Measurements from ENCODE around the gene KRT9. TPM values are rescaled to one million over a fixed set of nuclear protein-coding genes. Genes with fewer than 3 reads are reported as not detected.
"Not testable (repeated sequence)": the region's sequence is repeated elsewhere in the genome, so short reads cannot be mapped to it uniquely, and the experiment has no call there.

The KRT9 gene, protein sequence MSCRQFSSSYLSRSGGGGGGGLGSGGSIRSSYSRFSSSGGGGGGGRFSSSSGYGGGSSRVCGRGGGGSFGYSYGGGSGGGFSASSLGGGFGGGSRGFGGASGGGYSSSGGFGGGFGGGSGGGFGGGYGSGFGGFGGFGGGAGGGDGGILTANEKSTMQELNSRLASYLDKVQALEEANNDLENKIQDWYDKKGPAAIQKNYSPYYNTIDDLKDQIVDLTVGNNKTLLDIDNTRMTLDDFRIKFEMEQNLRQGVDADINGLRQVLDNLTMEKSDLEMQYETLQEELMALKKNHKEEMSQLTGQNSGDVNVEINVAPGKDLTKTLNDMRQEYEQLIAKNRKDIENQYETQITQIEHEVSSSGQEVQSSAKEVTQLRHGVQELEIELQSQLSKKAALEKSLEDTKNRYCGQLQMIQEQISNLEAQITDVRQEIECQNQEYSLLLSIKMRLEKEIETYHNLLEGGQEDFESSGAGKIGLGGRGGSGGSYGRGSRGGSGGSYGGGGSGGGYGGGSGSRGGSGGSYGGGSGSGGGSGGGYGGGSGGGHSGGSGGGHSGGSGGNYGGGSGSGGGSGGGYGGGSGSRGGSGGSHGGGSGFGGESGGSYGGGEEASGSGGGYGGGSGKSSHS
- total RNA-seq: 0.16 TPM

DNA sequence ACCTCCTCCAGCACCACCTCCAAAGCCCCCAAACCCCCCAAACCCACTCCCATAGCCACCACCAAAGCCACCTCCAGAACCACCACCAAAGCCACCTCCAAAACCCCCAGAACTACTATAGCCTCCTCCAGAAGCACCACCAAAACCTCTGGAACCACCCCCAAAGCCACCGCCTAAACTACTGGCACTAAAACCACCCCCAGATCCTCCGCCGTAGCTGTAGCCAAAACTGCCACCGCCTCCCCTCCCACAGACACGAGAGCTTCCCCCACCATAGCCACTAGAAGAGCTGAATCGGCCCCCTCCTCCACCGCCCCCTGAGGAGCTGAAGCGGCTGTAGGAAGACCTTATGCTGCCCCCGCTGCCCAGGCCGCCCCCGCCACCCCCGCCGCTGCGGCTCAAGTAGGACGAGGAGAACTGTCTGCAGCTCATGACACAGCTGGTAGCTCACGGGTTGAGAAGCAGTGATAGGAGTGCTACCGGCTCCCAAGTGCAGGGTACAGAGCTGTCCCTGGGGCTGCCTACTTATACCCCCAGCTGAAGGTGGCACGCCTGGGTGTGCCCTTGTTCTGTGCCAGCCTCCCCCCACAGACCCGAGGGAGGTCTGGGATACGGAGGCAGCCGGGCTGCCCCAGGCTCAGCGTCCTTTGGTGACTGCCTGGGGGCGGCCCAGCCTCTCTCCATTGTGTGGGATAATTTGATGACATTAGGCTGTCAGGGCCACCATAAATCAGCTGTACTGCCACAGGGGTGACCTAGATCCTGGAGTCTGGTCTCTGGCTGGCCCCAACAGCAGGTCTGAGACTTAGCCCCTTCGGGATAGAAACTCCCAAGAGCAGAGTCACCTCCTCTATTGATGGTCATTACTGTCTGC lies at the start of gene KRT9:
KRT9 (minus strand) TSS at position 499 of the 874 bp plus-strand sequence; CDS start at position 432, 67 bp downstream.
- no peak for ATAC-seq

DNA sequence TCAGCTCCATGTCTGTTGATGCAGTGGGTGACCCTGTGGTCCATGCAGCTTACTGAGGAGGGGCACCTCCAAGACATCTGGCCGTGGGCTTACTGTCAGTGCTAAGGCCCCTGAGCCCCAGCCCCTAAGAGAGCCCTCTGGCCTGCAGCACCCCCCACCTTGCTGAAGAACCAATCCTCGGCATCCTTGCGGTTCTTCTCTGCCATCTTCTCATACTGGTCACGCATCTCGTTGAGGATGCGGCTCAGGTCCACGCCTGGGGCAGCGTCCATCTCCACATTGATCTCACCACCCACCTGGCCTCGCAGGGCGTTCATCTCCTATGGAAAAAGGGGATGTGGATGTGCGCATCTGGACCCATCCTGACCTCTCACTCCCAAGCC lies 49.6 kb upstream of the KRT9 start:
- not testable (repeated sequence) for ATAC-seq

DNA sequence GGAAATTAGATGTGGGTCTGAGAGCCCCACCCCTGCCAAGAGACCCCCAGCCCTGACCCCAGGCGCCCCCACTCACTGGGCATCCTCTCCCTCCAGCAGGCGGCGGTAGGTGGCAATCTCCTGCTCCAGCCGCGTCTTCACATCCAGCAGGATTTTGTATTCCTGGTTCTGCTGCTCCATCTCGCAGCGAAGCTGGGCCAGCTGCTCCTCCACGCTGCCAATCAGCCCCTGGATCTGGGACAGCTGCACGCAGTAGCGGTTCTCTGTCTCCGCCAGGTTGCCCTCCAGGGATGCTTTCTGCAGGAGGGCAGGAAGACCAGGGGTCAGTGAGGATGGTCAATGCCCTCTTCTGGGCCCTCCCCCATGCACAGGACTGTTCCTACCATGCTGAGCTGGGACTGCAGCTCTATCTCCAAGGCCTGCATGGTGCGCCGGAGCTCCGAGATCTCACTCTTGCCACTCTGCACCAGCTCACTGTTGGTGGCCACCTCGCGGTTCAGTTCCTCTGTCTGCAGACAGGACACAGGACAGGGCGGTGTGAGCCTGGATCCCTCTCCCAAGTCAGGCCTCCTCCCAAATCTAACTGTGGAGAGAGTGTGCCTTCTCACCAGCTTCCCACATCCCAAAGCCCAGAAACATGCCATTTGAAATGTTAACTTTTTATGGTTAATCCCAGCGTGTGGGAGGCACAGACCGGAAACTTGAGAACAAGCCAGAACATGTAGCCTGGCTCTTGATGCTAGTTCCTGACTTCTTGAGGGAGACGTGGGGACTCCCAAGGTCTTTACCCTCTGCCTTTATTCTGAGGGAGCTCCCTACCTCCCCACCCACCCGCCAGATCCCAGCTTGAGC lies 49.0 kb upstream of the KRT9 start:
- no peak for ATAC-seq

DNA sequence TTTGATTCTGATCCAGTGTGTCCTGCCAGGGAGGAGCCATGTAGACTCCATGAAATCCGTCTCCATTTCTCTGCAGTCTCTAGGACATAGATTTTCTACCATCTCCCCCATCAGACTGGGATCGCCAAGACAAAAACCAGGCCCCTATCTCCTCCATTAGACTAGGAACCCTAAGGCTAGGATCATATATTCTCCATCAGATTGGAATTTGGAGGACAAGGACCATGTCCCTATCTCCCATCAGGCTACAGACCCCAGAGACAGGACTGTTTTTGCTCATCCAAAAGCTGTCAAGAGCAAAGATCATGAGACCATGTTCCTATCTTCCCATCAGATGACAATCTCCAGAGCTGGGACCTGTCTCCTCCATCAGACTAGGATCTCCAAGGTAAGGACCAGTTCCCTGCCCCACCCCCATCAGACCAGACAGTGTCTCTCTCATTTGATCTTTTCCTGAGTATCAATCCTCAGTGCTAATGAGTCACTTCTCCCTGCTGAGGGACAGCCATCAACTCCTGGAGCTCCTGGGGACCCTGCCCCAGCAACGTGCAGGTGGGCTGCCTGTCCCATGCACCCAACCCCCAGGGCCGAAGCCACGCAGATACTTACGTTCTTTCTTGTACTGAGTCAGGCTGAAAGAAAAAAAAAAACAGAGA lies 48.2 kb upstream of the KRT9 start:
- not testable (repeated sequence) for ATAC-seq

DNA sequence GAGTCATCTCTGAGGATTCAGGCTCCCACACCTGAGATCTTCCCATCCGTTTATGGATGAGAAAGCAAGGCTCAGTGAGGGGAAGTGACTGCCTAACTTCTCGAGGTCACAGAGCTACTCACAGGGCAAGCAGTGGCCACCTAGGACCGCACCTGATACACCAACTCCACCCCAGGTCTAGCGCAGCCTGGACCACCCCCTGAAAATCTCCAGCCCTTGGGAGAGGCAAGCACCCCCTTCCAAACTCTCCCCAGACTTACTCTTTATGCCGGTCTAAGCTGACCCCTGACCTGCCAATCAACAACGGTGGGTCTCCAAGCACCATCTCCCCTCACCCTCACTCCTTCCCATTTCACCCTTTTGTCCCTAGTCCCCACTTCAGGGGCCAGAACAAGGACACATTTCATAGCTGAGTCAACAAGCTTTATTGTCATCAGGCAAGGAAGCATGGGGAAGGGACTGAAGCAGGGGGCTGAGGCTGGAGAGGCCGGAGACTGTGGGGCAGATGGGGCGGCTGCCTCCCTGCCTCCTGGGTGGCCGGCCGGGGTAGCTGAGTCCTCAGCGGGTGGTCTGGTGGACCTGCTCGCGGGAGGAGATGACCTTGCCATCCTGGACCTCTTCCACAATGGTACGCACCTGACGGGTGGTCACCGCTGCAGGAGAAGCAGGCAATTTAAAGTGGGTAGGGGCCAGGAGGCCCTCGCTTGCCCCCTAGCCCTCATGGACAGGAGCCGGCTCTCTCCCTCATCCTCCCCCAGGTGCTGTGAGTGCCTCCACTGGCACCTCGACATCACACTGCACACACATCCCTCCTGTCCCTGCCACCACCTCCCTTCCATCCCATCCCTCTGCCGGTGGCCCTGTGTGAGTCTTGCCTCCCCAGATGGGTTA lies 47.4 kb upstream of the KRT9 start:
- peak; percentile 55 for ATAC-seq

DNA sequence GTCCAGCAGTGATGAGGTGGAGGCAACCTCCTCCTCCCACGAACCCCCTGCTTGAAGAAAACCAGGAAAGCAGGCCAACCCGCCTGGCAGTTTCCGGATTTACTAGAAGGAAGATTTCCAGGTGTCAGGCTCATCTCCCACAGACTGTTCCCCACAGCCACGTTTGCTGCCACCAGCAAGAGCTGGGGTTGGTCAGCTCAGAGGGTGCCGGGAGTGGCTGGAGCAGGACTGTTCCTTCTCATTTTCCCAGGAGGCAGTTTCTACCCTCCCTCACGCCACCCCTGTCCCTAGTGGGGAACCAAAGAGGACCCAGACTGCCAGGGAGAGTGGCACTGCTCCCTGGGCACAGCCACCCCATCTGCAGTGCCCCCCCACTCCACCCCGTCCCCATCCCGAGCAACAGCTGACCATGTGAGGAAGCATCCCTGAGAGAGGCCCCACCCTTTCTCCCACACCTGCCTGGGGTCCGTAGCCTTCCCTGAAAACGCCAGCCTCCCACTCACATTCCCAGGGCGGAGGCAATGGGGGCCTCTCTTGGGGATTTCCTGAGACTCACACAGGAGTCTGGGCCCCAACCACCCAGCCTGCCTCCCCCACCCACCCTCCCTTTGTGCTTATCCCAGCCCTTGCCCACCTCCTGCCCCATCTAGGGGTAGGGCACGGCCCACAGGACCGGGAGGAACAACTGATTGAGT lies 46.6 kb upstream of the KRT9 start:
- peak; percentile 26 for ATAC-seq

DNA sequence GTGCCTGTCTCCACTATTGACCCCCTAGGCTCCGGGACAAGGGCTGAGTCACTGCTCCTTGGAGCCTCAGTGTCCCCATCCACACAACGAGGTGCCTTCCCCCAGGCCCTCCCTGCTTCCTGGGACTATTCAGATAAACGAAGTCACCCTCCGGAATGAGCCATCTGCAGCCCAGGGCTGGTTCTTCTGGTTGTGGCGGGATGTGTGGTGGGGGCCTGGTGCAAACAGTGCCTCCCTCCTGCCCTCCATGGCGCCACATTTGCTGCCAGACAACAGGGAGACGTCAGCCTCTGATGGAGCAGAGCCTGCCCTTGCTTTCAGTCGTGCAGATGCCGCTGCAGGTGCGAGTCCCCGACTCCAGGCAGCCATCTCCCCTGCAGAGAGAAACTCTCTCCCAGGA lies 45.8 kb upstream of the KRT9 start:
- peak; percentile 3 for ATAC-seq

DNA sequence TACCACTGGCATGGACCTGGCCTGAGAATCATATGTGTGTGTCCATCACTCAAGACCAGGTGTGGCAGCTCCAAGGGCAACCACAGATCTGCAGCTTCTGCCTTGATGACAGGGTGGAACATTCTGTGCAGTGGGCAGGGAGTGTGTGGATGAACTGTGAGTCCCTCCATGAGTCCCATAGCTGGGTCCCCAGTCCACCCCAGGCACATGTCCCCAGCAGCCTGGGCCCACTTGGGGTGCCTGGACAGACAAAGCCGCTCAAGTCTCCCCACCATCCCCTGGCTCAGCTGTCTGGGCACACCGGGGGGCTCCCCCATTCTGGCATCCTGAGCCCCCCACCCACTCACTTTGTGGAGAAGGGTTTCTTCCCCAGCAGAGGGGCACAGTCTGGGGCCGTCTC lies 45.3 kb upstream of the KRT9 start:
- ATAC-seq: no peak

DNA sequence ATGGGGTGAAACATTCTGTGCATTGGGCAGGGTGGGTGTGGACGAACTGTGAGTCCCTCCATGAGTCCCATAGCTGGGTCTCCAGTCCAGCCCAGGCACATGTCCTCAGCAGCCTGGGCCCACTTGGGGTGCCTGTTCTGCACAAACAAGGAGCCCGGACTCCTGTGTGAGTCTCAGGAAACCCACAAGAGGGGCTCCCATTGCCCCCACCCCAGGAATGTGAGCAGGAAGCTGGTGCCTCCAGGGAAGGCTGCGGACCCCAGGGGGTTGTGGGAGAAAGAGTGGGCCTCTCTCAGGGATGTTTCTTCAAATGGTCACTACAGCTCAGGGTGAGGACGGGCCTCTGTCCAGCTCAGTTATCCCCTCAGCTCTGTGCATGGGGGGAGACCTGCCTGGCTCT lies 44.6 kb upstream of the KRT9 start:
- not testable (repeated sequence) for ATAC-seq

DNA sequence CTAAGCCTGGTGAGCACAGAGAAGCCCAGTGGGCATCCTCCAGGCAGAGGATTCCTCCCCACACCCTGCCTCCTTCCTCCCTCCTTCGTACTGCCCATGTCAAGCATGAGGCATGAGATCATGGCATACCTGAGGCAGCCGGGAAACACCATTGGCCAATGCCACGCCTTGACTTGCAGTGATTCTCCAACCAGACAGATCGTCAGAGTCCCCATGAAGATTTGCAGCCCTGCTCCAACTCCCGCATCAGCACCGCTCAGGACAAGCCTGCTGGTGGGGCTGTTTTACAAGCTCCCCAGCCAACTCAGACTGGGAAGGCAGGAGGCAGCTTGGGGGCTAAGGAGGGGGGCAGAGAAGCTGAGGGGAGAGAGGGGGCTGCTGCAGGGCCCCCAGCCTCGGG lies 43.6 kb upstream of the KRT9 start:
- ATAC-seq: peak; percentile 40

DNA sequence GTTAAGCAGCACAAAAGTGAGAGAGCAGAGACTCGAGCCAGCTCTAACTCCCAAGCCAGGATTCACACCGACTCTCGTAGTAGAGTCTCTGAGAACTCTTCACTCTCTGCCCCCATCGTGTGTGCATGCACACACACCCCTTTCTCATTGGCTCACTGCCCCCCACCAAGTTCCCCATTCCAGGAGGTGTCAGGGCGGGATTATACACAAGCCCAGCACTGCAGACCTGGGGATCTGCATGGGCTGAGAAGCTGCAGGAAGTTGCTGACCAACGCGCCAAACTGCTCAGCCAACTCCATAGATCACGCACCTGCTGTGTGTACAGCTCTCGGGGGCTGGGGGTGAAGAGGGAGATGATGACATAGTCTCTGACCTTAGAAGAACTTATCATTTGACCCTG lies 42.9 kb upstream of the KRT9 start:
- not testable (repeated sequence) for ATAC-seq

DNA sequence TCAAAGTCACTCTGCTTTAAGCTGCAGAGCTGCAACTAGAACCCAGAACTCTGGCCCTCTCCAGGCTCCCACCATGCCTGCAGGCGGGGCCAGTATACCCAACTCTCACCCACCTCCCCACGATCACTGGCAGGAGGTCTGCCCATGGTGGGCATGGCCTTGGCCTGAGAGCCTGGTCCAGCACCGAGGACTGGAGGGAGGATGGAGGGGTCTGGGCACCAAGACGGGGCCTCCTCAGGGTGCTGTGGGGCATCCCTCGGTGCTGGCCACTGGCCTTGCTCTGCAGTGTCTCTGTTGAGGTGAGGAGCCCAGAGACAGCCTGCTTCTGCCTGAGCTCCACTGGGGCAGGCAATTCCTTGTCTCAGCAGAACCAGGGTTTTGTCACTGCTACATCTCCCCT lies 42.2 kb upstream of the KRT9 start:
- ATAC-seq: no peak

DNA sequence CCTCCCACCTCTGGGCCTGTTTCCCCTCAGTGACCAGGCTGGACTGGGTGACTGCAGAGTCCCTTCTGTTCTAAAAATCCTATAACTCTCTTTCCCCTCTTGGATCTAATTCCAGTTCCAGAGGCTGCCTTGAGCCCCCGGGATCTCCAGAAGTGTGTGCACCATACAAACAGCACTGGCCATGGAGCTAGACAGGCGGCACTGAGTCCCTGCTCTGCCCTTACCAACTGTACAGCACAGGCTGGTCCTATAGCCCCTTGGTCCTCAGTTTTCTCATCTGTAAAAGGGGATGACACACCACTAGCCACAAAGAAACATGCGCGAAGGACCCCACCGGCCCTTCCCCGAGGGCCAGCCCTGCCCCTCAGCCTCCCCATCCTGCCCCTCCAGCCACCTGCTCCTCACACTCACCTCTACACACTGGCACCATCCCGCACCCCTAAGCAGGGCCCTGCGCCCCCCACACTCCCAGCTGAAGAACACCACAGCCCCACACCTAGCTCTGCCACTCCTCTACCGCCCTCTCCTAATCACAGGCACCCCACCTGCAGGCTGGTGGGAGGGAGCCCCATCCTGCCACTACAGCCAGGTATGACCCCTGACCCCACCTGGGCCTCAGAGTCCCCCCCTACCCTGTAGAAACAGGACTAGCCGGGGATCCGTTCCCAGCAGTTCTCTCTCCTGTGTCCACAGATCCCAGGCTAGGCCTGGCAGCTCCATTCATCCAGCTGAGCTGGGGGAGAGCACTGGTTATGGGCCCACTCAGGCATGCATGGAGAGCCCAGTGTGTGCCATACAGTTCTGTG lies 41.6 kb upstream of the KRT9 start:
- no peak for ATAC-seq

DNA sequence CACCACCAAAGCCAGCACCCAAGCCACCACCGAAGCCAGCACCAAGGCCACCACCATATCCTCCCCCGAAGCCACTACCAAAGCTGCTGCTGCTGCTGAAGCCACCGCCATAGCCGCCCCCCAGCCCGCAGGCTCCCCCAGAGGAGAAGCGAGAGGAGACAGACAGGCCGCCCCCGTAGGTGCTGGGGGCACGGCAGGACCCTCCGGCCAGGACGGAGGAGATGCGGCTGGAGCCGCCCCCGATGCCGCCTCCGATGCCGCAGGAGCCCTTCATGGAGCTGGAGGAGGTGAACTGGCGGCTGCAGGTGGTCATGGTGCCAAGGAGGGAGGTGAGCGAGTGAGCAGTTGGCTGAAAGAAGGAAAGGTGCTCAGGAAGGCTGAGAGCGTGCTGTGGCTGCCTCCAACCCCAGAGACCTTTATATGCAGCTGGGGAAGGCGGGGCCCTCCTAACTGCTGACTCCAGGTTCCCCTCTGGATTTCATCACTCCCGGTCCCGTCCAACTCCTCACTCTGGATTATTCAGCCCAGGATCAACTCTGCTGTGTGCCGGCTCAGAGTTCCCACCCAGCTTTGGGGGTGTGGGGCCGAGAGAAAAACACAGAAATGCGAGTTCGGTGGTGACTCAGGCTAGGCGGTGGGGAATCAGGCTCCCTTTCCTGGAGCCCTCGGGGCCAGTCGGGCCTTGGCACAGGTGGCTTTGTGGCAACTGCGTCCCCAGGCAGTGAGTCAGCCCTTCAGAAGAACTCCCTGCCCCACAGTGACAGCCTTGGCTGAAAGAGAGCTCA lies 40.7 kb upstream of the KRT9 start, which contains the start of gene KRT16:
KRT16 (minus strand) TSS at position 392 of the 785 bp plus-strand sequence; CDS start at position 313, 79 bp downstream.
- peak; percentile 84 for ATAC-seq

DNA sequence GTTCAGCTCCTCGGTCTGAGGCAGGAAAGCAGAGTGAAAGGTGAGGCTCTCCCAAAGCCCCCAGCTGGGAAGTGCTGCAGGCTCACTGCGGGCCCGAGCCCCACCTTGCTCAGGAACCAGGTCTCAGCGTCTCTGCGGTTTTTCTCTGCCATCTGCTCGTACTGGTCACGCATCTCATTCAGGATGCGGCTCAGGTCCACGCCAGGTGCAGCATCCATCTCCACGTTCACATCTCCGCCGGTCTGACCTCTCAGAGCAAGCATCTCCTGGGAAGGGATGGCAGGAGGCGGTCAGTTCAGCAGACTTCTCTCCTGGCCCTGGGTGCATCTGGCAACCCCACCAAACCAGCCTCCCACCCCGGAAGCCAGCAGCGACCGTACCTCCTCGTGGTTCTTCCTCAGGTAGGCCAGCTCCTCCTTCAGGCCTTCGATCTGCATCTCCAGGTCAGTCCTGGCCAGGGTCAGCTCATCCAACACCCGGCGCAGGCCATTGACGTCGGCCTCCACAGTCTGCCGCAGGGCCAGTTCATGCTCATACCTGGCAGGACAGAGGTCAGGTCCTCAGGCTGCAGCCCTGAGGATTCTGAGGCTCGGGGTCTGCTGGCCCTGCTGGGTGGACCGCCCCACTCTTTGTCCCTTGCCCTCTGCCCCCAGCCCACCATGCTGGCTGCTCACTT lies 39.2 kb upstream of the KRT9 start:
- no peak for ATAC-seq

DNA sequence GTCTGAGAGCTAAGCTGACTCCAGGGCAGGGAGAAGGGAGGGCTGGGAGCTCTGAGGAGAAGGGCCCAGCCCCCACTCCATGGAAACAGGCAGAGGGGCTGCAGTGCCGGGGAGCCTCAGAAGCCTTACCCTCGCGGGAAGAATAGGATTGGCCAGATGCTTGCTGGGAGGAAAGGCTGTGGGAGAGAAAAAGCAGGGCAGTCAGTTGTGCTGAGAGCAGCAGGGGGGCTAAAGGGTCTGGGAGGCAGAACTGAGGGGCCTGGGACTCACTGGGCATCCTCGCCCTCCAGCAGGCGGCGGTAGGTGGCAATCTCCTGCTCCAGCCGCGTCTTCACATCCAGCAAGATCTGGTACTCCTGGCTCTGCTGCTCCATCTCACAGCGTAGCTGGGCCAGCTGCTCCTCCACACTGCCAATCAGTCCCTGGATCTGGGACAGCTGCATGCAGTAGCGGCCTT lies 38.2 kb upstream of the KRT9 start:
- ATAC-seq: not testable (repeated sequence)

DNA sequence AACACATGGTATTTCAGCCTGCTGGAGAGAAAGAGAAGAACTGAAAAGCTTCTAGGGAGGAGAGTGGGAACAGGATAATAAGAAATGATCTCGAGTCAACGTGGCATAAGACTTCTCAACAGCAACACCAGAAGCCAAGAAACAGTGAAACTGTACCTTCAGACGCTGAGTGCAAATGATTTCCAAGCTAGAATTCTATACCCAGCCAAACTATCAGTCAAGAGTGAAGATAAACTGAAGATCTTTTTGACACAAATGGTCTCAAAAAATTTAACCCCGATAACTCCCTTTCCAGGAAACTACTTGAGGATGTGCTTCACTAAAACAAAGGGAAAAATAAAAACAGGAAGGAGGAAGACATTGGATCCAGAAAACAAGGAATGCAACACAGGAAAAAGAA lies 35.1 kb upstream of the KRT9 start:
- not testable (repeated sequence) for ATAC-seq
